ENCODE results near the gene FCAMR. TPM values are rescaled to one million over a fixed set of nuclear protein-coding genes. Genes with fewer than 3 reads are reported as not detected.

FCAMR gene
- total RNA-seq, 1 donor from 2014 or later: not detected

GRCh38 chr1:206909161-206909882 is 60.9 kb downstream of the FCAMR start:
- no peak for TF ChIP-seq CTCF (IDR thresholded peaks at IDR 0.05; ENCODE audit: insufficient read depth, low read length, poor library complexity, severe bottlenecking)
- Histone ChIP-seq H3K36me3 (ENCODE audit: control insufficient read depth, insufficient read depth, low read length) (no peaks in the 10 kb centered on the region), H3K27me3 (ENCODE audit: control insufficient read depth, insufficient read depth, low read length) (peaks cover 2% of the 10 kb centered on the region), H3K4me3 (ENCODE audit: low read depth, low read length) (peak overlapping the region; percentile 49)
- no peak for DNase-seq (ENCODE audit: low read depth)

- no peak for TF ChIP-seq CTCF (IDR thresholded peaks at IDR 0.05; ENCODE audit: insufficient read depth, low read length, poor library complexity, severe bottlenecking)
- DNase-seq (ENCODE audit: low read depth): no peak
- peaks cover 2% of the 10 kb centered on the region for H3K27me3 ChIP-seq (ENCODE audit: control insufficient read depth, insufficient read depth, low read length)
- no peaks in the 10 kb centered on the region for H3K36me3 ChIP-seq (ENCODE audit: control insufficient read depth, insufficient read depth, low read length)
- H3K4me3 ChIP-seq (ENCODE audit: low read depth, low read length): no peak overlapping the region
These were observed 62.2 kb downstream of the FCAMR start for GRCh38 chr1:206908038-206908437.

Other genes with a start within 250 kb of the FCAMR start
- gene IL19, start 199.7 kb downstream of the FCAMR start, total RNA-seq: not detected in 2 replicates
- not detected in 2 replicates for gene IL10, start 198.0 kb downstream of the FCAMR start, total RNA-seq
- gene IL20, start 104.8 kb downstream of the FCAMR start, total RNA-seq: not detected in 2 replicates
- gene IL24, start 73.0 kb downstream of the FCAMR start, total RNA-seq: 0.38 and 0.82 TPM in 2 replicates
- gene FCMR, start 48.5 kb downstream of the FCAMR start, total RNA-seq: 0.71 TPM in 1 of 2 replicates, not detected in the other
- gene PIGR, start 24.0 kb downstream of the FCAMR start, total RNA-seq: not detected in 2 replicates
- gene C1orf116, start 62.3 kb upstream of the FCAMR start, total RNA-seq: 34.1 and 39.8 TPM in 2 replicates
- 7.9 and 8.2 TPM in 2 replicates for gene YOD1, start 80.7 kb upstream of the FCAMR start, total RNA-seq
- gene PFKFB2, start 82.8 kb upstream of the FCAMR start, total RNA-seq: 15.5 and 16.0 TPM in 2 replicates
- not detected in 2 replicates for gene C4BPB, start 118.4 kb upstream of the FCAMR start, total RNA-seq
- gene C4BPA, start 133.8 kb upstream of the FCAMR start, total RNA-seq: not detected in 2 replicates

Data from kidney epithelial cell (primary cell).